DND-41 (cell line): ENCODE results near the gene BAAT.

Source experiments
- ATAC-seq: fragments of 200-7000 bp; cut with Tn5 transposase; 3 replicates; pipeline ENCODE4 v1.9.1; 2021; ENCODE audit warnings: low read depth; ENCODE audit not compliant: insufficient read depth
- DNase-seq: peaks from one replicate; pipeline ENCODE4 v3.0.0-alpha.2; 2020
- H2AFZ ChIP-seq: 2 replicates; pipeline ENCODE4 v1.6.0; 2012; ENCODE audit warnings: low read depth, low read length
- H3K27ac ChIP-seq: 2 replicates; pipeline ENCODE4 v1.5.1; 2012; ENCODE audit warnings: low read length, inconsistent platforms
- H3K27me3 ChIP-seq: fragments of 200-600 bp; sonication (generic); 2 replicates; pipeline ENCODE4 v1.6.0; 2012; ENCODE audit warnings: low read length, mild to moderate bottlenecking, inconsistent platforms; ENCODE audit not compliant: insufficient read depth, poor library complexity
- H3K36me3 ChIP-seq: 2 replicates; pipeline ENCODE4 v1.5.1; 2012; ENCODE audit warnings: low read length, inconsistent platforms; ENCODE audit not compliant: insufficient read depth
- H3K4me1 ChIP-seq: 2 replicates; pipeline ENCODE4 v1.5.1; 2012; ENCODE audit warnings: mild to moderate bottlenecking, low read length; ENCODE audit not compliant: insufficient read depth
- H3K4me2 ChIP-seq: 2 replicates; pipeline ENCODE4 v1.6.0; 2012; ENCODE audit warnings: mild to moderate bottlenecking, moderate library complexity, low read length, inconsistent platforms; ENCODE audit not compliant: insufficient read depth
- H3K4me3 ChIP-seq, 2 experiments: fragments of 200-600 bp in 1 of 2; shearing (Covaris generic) in 1 of 2; 2 replicates each; pipeline ENCODE4 v1.5.1; 2012 to 2016; ENCODE audit warnings: inconsistent platforms in 2 of 2, low read length in 2 of 2, mild to moderate bottlenecking in 2 of 2, low read depth in 1 of 2, moderate library complexity in 1 of 2
- H3K79me2 ChIP-seq: 2 replicates; pipeline ENCODE4 v1.6.0; 2012; ENCODE audit warnings: low read length, inconsistent platforms; ENCODE audit not compliant: insufficient read depth
- H3K9ac ChIP-seq: 2 replicates; pipeline ENCODE4 v1.6.0; 2012; ENCODE audit warnings: low read depth, mild to moderate bottlenecking, inconsistent platforms, low read length, moderate library complexity
- H3K9me3 ChIP-seq: 2 replicates; pipeline ENCODE4 v1.5.1; 2012; ENCODE audit warnings: low read length, moderate library complexity, mild to moderate bottlenecking, inconsistent platforms; ENCODE audit not compliant: insufficient read depth, severe bottlenecking
- H4K20me1 ChIP-seq: 2 replicates; pipeline ENCODE4 v1.6.0; 2012; ENCODE audit warnings: low read length; ENCODE audit not compliant: insufficient read depth
- CTCF ChIP-seq: IDR thresholded peaks from 2 replicates; pipeline ENCODE4 v1.5.1; 2012; ENCODE audit warnings: borderline replicate concordance, low read length, moderate library complexity, mild to moderate bottlenecking; ENCODE audit not compliant: poor library complexity, severe bottlenecking; ENCODE audit errors: extremely low read depth
- EZH2 ChIP-seq: IDR thresholded peaks from 3 replicates; pipeline ENCODE4 v1.6.1; 2012; ENCODE audit warnings: borderline replicate concordance, low read depth, mild to moderate bottlenecking, moderate library complexity, low read length, inconsistent platforms; ENCODE audit not compliant: severe bottlenecking

The BAAT gene

GRCh38 chr9:101371813-101372212 is 13.0 kb downstream of the BAAT start:
- H4K20me1 ChIP-seq = no peaks in the 10 kb centered on the region
- no peaks in the 10 kb centered on the region for H3K79me2 ChIP-seq
- no peak for ATAC-seq
- H3K36me3 ChIP-seq = no peaks in the 10 kb centered on the region
- TF ChIP-seq EZH2 (no peak), CTCF (no peak)
- H3K9me3 ChIP-seq = no peaks in the 10 kb centered on the region
- no peak for DNase-seq
- no peak overlapping the region for H2AFZ ChIP-seq
- H3K9ac ChIP-seq = no peak overlapping the region
- H3K27ac ChIP-seq = no peak overlapping the region
- H3K4me1 ChIP-seq = no peaks in the 10 kb centered on the region
- no peak overlapping the region for H3K4me2 ChIP-seq
- no peaks in the 10 kb centered on the region for H3K27me3 ChIP-seq
- no peak overlapping the region for H3K4me3 ChIP-seq

DNA sequence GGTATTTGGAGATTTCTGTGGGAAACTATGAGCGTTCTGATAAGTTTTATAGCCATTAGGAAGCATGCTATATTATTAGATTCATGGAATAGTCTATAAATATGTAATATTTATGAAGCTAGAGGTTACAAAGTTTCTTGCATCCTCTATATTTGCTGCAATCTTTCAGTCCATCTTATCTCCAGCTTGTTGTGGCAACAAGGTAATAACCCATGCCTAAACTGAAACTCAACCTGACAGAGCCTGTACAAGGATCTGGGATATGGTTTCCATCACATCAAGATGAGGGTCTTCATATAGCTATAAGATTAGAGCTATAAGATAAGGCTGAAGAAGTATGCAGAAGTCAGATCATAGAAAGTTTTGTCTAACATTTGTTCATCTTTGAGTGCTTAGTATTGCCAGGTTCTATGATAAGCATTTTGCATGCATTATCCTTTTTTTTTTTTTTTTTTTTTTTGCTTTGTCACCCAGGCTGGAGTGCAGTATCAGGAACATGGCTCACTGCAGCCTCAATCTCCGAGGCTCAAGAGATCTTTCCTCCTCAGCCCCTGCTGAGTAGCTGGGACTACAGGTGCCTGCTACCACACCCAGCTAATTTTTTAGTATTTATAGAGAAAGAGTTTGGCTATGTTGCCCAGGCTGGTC is 14.8 kb downstream of the BAAT start:
- no peak for ATAC-seq
- H3K4me1 ChIP-seq = no peaks in the 10 kb centered on the region
- no peaks in the 10 kb centered on the region for H4K20me1 ChIP-seq
- H3K27ac ChIP-seq = no peak overlapping the region
- TF ChIP-seq EZH2 (no peak), CTCF (no peak)
- no peak overlapping the region for H3K4me3 ChIP-seq
- no peaks in the 10 kb centered on the region for H3K9me3 ChIP-seq
- no peaks in the 10 kb centered on the region for H3K79me2 ChIP-seq
- H3K9ac ChIP-seq = no peak overlapping the region
- H2AFZ ChIP-seq = no peak overlapping the region
- no peaks in the 10 kb centered on the region for H3K36me3 ChIP-seq
- no peak for DNase-seq
- H3K27me3 ChIP-seq = no peaks in the 10 kb centered on the region
- H3K4me2 ChIP-seq = no peak overlapping the region

- Histone ChIP-seq H3K79me2 (no peaks in the 10 kb centered on the region), H3K36me3 (no peaks in the 10 kb centered on the region), H2AFZ (no peak overlapping the region), H3K4me1 (no peaks in the 10 kb centered on the region), H3K9ac (no peak overlapping the region), H3K4me2 (no peak overlapping the region), H3K4me3 (no peak overlapping the region), H3K27me3 (no peaks in the 10 kb centered on the region), H3K27ac (no peak overlapping the region), H3K9me3 (no peaks in the 10 kb centered on the region), H4K20me1 (no peaks in the 10 kb centered on the region)
- no peak for ATAC-seq
- DNase-seq = no peak
- TF ChIP-seq CTCF (no peak), EZH2 (no peak)
Measured at GRCh38 chr9:101369286-101369685, 15.5 kb downstream of the BAAT start.

DNA sequence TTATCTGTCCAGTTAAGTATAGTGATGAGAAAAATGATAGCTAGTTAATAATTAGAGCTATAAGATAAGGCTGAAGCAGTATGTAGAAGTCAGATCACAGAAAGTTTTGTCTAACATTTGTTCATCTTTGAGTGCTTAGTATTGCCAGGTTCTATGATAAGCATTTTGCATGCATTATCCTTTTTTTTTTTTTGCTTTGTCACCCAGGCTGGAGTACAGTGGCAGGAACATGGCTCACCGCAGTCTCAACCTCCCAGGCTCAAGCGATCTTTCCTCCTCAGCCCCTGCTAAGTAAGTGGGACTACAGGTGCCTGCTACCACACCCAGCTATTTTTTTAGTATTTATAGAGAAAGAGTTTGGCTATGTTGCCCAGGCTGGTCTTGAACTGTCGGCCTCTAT is 17.5 kb downstream of the BAAT start:
- ATAC-seq (no peak), DNase-seq (no peak)
- Histone ChIP-seq H3K27ac (no peak overlapping the region), H4K20me1 (no peaks in the 10 kb centered on the region), H2AFZ (no peak overlapping the region), H3K36me3 (no peaks in the 10 kb centered on the region), H3K27me3 (no peaks in the 10 kb centered on the region), H3K4me2 (no peak overlapping the region), H3K4me3 (no peak overlapping the region), H3K9me3 (no peaks in the 10 kb centered on the region), H3K4me1 (no peaks in the 10 kb centered on the region), H3K9ac (no peak overlapping the region), H3K79me2 (no peaks in the 10 kb centered on the region)
- no peak for TF ChIP-seq EZH2
- TF ChIP-seq CTCF = no peak
